DMS79 treated with DMSO at 0.1 percent for 48 hours (cell line): ENCODE results near the gene KDM1B.
"Not testable (repeated sequence)": the region's sequence is repeated elsewhere in the genome, so short reads cannot be mapped to it uniquely, and the experiment has no call there.

Experiments
- DNase-seq: peaks from one replicate; lab custom pipeline; 2025; lab: John Stamatoyannopoulos, UW

Gene KDM1B

GRCh38 chr6:18155150-18155863, at the start of gene KDM1B:
Gene KDM1B (plus strand): TSS chr6:18155422. CDS start chr6:18159896, 4,474 bp downstream.
- DNase-seq: peak; percentile 96

GRCh38 chr6:18107061-18107460, 48.2 kb upstream of the KDM1B start:
- DNase-seq: no peak

- no peak for DNase-seq
Observed at GRCh38 chr6:18110162-18110561, 45.1 kb upstream of the KDM1B start.

- DNase-seq: no peak
Observed at GRCh38 chr6:18115356-18115755, 39.9 kb upstream of the KDM1B start.

- no peak for DNase-seq
Observed at GRCh38 chr6:18117136-18117535, 38.1 kb upstream of the KDM1B start.

- no peak for DNase-seq
Observed at GRCh38 chr6:18118330-18118729, 36.9 kb upstream of the KDM1B start.

- no peak for DNase-seq
Observed at GRCh38 chr6:18119236-18119635, 36.0 kb upstream of the KDM1B start.

- DNase-seq: no peak
Observed at GRCh38 chr6:18121580-18122127, 33.6 kb upstream of the KDM1B start.

GRCh38 chr6:18122128-18123093, 32.8 kb upstream of the KDM1B start, which contains the start of gene NHLRC1:
Gene NHLRC1 (minus strand): TSS chr6:18122677. CDS start chr6:18122606, 71 bp downstream.
- peak; percentile 60 for DNase-seq

- no peak for DNase-seq
Observed at GRCh38 chr6:18126121-18126520, 29.1 kb upstream of the KDM1B start.

- no peak for DNase-seq
Observed at GRCh38 chr6:18132346-18132745, 22.9 kb upstream of the KDM1B start.

- DNase-seq: no peak
Observed at GRCh38 chr6:18135171-18135570, 20.1 kb upstream of the KDM1B start.

GRCh38 chr6:18136260-18136659, 19.0 kb upstream of the KDM1B start:
- DNase-seq: no peak

GRCh38 chr6:18138906-18139305, 16.3 kb upstream of the KDM1B start:
- DNase-seq: no peak

- no peak for DNase-seq
Observed at GRCh38 chr6:18139935-18140621, 15.1 kb upstream of the KDM1B start.

- peak; percentile 20 for DNase-seq
Observed at GRCh38 chr6:18141805-18142590, 13.2 kb upstream of the KDM1B start.

- no peak for DNase-seq
Observed at GRCh38 chr6:18142591-18142861, 12.7 kb upstream of the KDM1B start.

GRCh38 chr6:18147160-18147559, 8.1 kb upstream of the KDM1B start:
- no peak for DNase-seq

GRCh38 chr6:18147616-18148015, 7.6 kb upstream of the KDM1B start:
- DNase-seq: no peak

GRCh38 chr6:18148304-18149025, 6.8 kb upstream of the KDM1B start:
- DNase-seq: no peak

- not testable (repeated sequence) for DNase-seq
Observed at GRCh38 chr6:18151391-18151790, 3.8 kb upstream of the KDM1B start.
